Measurements from ENCODE around the gene PREX1.

GRCh38 chr20:48824830-48825565 lies 2.8 kb downstream of the PREX1 start:
- TF ChIP-seq CTCF (IDR thresholded peaks at IDR 0.05 in 4 of 5, conservative IDR thresholded peaks at IDR 0.05 in 1 of 5) (no peak), POLR2A (IDR thresholded peaks at IDR 0.05) (no peak)

Measured in gastrocnemius medialis (tissue), 4 donors.